PFSK-1 (cell line): ENCODE measurements around the gene CSF1R.

Experiments used
- POLR2AphosphoS5 ChIP-seq: IDR thresholded peaks from 2 replicates; pipeline ENCODE4 v1.6.1; 2012; ENCODE audit warnings: low read depth, mild to moderate bottlenecking, control low read depth, low read length, moderate library complexity
- SIN3A ChIP-seq: IDR thresholded peaks from 2 replicates; pipeline ENCODE4 v1.6.1; 2012; ENCODE audit warnings: mild to moderate bottlenecking, low read length, moderate library complexity, borderline replicate concordance; ENCODE audit not compliant: insufficient read depth
- TF ChIP-seq, protein P1 (sequence below), 2 experiments: IDR thresholded peaks; 2 replicates each; pipeline versions ENCODE4 v1.6.1 to v1.8.0; 2011 to 2012; ENCODE audit warnings: low read depth in 2 of 2, low read length in 2 of 2, control low read depth in 1 of 2, inconsistent platforms in 1 of 2, mild to moderate bottlenecking in 1 of 2, moderate library complexity in 1 of 2; ENCODE audit not compliant: insufficient read depth in 1 of 2

DNA sequence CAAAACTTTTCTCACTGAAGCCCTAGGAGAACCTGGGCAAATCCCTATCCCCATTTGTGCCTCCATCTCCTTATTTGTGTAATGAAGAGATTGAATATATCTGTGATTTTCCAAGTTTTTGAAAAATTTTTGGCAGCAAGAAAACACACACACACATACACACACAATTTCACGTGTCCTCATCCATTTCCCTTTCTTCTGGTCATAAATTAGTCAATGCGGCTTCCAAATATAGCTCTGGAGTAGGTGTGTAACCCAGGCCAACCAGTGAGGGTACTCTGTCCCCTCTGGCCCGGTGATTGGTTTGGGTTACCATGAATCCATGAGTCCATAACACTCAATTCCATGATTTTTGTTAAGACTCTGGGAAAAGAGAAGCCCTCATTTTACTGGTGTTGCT is 12.7 kb downstream of the CSF1R start:
- TF ChIP-seq POLR2AphosphoS5 (no peak), SIN3A (no peak)
- TF ChIP-seq, protein P1, sequence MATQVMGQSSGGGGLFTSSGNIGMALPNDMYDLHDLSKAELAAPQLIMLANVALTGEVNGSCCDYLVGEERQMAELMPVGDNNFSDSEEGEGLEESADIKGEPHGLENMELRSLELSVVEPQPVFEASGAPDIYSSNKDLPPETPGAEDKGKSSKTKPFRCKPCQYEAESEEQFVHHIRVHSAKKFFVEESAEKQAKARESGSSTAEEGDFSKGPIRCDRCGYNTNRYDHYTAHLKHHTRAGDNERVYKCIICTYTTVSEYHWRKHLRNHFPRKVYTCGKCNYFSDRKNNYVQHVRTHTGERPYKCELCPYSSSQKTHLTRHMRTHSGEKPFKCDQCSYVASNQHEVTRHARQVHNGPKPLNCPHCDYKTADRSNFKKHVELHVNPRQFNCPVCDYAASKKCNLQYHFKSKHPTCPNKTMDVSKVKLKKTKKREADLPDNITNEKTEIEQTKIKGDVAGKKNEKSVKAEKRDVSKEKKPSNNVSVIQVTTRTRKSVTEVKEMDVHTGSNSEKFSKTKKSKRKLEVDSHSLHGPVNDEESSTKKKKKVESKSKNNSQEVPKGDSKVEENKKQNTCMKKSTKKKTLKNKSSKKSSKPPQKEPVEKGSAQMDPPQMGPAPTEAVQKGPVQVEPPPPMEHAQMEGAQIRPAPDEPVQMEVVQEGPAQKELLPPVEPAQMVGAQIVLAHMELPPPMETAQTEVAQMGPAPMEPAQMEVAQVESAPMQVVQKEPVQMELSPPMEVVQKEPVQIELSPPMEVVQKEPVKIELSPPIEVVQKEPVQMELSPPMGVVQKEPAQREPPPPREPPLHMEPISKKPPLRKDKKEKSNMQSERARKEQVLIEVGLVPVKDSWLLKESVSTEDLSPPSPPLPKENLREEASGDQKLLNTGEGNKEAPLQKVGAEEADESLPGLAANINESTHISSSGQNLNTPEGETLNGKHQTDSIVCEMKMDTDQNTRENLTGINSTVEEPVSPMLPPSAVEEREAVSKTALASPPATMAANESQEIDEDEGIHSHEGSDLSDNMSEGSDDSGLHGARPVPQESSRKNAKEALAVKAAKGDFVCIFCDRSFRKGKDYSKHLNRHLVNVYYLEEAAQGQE (IDR thresholded peaks at IDR 0.05; ENCODE audit: insufficient read depth in 1 of 2, low read depth in 2 of 2, low read length in 2 of 2): no peak
